NCI-H146 treated with DMSO at 0.1 percent for 48 hours (cell line): ENCODE measurements around the gene HMGN4.

ENCODE experiments used
- DNase-seq: peaks from one replicate; lab custom pipeline; 2025; ENCODE audit not compliant: unreplicated experiment; lab: John Stamatoyannopoulos, UW

Gene HMGN4

DNA sequence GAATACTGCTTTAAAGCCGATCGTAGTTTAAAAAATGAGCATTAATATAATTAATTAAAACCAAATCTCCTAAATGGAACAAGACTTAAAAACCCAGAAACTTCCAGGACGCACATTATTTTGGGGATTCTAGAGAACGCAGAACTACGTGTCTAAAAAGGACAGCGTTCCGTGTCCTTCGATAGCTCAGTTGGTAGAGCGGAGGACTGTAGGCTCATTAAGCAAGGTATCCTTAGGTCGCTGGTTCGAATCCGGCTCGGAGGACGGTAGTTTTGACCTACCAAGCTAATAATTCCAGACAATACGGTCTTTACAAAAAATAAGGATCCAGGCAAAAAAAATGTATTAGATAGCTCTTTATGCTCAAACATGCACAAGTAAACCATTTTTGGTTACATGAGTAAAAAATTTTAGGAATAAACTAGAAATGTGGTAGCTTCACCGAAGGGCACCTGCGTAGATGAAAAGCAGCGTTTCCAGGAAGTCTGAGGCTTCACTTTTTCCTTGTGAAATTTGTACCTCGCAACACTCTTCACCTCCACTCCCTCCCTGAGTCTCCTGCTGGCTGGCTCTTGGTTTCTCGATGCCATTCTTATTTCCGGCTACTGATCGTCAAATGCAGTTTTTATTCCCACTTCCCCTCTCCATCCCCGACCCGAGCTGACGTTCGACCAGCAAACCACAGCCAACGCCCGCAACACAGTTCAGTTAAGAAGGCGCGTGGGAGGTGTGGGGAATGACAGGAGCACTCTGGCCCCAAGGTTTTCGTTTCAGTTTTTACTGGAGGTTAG, 39.0 kb downstream of the HMGN4 start:
- no peak for DNase-seq

DNA sequence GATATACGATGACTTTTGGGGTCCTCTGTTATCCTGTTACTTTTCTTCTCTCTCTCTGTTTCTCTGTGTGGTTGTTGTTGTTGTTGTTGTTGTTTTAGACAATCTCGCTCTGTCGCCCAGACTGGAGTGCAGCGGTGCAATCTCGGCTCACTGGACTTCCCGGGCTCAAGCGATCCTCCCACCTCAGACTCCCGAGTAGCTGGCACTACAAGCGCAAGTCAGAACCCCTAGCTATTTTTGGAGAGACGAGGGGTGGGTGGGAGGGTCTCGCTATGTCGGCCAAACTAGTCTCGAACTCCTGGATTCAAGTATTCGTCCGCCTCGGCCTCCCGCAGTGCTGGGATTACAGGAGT, 39.5 kb downstream of the HMGN4 start:
- DNase-seq, result no peak

DNA sequence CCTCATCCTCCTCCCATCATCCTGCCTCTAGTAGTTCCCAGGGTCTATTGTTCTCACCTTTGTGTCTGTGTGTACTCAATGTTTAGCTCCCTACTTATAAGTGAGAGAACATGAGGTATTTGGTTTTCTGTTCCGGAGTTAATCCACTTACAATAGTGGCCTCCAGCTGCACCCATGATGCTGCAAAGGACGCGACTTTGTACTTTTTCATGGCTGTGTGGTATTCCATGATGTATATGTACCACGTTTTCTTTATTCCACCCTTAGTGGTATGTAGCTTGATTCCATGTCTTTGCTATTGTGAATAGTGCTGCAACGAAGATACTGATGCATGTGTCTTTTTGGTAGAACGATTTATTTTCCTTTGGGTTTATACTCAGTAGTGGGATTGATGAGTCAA, 40.1 kb downstream of the HMGN4 start:
- DNase-seq, result no peak

DNA sequence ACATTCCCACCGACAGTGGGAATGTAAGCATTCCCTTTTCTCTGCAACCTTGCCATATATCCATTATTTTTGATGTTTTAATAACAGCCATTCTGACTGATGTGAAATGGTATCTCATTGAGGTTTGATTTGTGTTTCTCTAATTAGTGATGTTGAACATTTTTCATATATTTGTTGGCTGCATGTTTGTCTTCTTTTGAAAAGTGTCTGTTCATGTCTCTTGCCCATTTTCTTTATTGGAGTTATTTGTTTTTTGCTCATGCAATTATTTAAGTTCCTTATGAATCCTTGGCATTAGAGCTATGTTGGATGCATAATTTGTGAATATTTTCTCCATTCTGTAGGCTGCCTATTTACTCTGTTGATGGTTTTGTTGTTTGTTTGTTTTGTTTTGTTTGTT, 40.6 kb downstream of the HMGN4 start:
- DNase-seq, result no peak

DNA sequence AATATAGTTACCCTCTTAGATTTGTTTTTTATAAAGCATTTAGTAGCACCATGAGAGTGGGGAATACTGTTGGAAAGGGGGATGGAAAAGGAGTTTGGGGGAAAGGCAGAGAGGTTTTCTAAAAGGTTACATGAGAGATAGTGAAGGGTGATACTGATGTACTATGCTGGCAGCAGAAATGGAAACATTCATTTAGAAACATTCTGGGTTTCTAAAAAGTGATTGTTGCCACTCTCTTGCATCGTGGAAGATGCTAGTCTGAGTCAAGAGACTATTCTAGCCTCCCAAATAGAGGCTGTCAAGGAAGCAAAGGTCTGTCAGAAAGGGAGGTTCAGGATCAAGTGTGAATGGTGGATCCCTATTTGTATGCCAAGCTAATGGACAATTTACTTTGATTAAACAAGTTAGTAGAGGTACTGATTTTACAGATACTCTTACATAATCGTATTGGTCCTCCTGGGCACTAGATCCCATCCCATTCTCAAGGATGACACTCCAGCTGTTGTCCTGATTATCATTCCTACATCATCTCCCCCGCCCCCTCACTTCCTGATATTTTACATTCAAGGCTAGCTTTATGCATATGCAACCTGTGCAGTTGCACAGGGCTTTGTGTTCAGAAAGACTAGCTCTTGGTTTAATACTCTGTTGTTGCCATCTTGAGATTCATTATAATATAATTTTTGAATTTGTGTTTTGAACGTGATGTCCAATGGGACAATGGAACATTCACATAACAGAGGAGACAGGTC, 43.2 kb downstream of the HMGN4 start:
- no peak for DNase-seq

DNA sequence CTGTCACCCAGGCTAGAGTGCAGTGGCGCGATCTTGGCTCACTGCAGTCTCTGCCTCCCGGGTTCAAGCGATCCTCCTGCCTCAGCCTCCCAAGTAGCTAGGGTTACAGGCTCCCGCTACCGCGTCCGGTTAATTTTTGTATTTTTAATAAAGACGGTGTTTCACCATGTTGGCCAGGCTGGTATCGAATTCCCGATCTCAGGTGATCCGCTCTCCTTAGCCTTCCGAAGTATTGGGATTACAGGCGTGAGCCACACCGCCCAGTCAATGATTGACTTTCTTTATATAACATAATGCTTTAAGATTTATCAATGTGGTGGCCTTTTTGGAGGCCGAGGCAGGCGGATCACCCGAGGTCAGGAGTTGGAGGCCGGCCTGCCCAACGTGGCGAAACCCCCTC, 50.8 kb downstream of the HMGN4 start:
- DNase-seq, result no peak

DNA sequence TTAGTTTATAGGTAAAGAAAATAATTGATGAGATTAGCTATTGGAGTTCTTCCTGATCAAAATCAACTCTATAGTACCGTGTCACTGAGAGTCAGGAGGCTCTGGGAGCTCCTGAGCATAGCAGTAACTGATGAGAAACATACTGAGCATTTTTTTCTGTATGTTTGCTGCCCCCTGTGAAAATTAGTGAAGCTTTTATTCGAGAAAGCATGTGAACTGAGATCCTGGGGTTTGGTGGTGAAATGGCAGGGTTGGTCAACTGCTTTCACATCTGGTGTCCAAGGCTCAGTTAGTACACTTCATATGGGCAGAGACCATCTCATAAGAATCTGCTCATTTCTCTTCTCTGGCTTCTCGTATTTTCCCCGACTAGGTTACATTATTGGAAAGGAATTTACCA, 54.5 kb downstream of the HMGN4 start:
- DNase-seq, result peak; percentile 39

DNA sequence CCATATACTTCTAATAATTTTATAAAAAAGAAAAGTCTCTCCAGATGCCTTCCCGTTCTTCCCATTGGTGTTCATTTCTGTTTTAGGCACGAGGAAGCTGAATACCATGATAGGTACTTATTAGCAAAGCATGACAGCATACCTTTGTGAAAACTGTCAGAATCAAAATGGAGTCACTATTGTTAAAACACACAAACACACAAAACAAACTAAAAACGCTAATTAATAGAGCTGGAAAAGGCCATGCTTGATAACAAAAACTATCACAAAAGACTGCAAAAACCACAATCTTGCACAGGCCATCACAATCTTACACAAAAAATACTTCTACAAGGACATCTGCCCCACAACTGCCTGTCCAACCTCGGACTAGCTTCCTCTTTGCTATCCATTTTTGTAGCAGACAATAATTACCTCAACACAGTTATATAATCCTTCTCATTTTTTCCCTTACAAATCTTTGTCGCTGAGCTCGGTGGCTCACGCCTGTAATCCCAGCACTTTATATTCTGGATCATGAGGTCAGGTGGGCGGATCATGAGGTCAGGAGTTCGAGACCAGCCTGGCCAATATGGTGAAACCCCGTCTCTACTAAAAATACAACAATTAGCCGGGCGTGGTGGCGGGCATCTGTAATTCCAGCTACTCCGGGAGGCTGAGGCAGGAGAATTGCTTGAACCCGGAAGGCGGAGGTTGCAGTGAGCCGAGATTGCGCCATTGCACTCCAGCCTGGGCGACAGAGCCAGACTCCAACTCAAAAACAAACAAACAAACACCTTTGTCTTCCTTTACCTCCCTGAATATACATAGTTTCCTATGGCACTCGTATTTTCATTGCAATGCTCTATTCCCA, 55.3 kb downstream of the HMGN4 start:
- peak; percentile 16 for DNase-seq

DNA sequence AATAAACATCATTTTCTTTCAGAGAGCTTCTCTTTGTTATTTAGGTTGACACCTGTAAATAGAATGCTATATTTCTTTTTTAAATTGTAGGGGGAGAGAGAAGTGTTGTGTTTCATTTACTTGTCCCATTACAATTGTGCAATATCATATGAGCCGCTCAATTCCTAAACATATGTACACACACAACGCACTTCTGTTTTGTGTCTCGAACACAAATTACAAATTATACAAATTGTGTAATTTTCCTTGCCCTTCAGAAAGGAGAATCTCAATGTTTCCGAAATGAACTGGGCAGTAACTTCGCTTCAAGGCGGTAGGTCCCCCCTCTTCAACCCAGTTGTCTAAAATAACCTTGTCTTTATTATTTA, 55.9 kb downstream of the HMGN4 start:
- DNase-seq, result no peak

DNA sequence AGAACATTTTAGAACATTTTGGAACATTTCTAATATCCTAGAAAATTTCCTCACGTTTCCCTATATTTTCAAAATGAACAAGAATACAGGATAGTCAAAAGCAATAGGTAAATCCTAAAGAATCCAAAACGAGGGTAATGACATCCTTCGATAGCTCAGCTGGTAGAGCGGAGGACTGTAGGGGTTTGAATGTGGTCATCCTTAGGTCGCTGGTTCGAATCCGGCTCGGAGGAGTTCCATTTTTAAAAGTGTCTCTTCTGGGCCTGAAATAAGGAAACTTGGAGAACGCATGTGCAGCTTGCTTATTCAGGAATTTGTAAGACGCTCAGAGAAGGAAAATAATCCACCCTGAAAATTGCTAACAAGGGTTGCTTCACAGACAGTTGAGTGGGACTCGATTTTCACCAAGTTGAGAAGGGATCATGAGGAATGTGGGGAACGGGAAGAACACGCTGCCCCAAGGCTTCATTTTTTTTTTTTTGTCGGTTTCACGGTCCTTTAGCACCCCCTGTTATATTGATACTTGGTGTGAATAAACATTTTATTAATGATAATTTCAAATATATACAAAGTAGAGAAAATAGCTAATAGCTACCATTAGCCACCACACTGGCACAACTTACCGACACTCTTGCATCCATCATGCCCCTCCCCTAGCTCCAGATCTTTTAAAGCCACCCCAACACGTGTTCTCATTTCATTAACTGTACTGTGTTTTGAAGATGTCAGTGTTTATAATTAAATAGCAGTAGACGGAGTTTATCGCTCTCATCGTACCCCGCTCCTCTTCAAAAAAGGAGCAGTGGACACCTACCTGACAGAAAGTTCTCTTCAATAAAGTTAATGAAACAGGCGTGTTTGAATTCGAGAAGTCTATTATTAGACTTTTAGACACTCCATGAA, 56.8 kb downstream of the HMGN4 start:
- peak; percentile 83 for DNase-seq

DNA sequence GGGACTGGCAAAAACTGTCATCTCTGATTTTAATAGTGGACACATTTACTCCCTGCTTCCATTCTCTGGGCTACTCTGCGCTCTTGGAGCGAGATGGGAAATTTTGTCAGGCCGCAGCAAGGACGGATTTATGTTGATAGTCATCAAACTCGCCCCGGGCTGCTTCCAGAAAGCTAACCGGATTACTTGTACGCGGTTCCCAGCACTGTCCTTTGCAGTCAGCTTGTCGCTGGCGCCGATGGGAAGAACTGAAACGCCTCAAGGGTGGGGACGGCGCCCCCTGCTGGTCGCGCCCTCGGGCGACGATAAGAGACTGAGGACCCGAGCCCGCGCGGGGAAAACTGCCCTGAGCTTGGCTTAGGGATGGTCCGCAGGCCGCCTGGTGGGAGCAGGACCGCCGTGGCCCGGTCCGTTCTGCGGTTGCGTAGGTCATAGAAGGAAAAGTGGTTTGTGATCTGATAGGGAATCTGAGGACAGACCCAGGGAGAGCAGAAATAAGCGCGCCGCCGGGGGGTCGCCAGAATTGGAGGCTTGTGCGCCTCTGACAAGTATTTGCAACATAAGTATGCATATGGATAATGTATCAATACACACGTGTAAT, 57.6 kb downstream of the HMGN4 start:
- DNase-seq, result peak; percentile 74
